Esophagus muscularis mucosa (tissue), 4 donors: ENCODE data around the gene STAMBPL1.

Experiments
- CTCF ChIP-seq, 3 experiments: fragments of 200-600 bp in 2 of 3; fragments of 450-650 bp in 1 of 3; sonication (generic) in 2 of 3; IDR thresholded peaks; one replicate each; pipeline ENCODE4 v1.5.1; 2017 to 2019; ENCODE audit warnings: antibody characterized with exemption in 3 of 3, mild to moderate bottlenecking in 2 of 3, moderate library complexity in 1 of 3
- EP300 ChIP-seq: sonication (generic); formaldehyde crosslinking; IDR thresholded peaks from one replicate; pipeline ENCODE4 v1.6.1; 2017; ENCODE audit warnings: antibody characterized with exemption
- POLR2A ChIP-seq: fragments of 450-650 bp; IDR thresholded peaks from one replicate; pipeline ENCODE4 v1.6.1; 2017; ENCODE audit warnings: antibody characterized with exemption, moderate library complexity, mild to moderate bottlenecking, low read depth
- POLR2AphosphoS5 ChIP-seq, 2 donors: sonication (generic); formaldehyde crosslinking; IDR thresholded peaks; one replicate each; pipeline ENCODE4 v1.6.1; 2017; ENCODE audit warnings: antibody characterized with exemption in 2 of 2

- TF ChIP-seq POLR2A (no peak), CTCF (IDR thresholded peaks at IDR 0.05) (no peak), POLR2AphosphoS5 (IDR thresholded peaks at IDR 0.05) (peak in 1 of 2 donors; percentile 18), EP300 (no peak)
Observed at GRCh38 chr10:88938938-88939337, 58.9 kb downstream of the STAMBPL1 start.
